WTC11 (cell line): ENCODE results near the gene IQSEC1. TPM values are rescaled to one million over a fixed set of nuclear protein-coding genes. Genes with fewer than 3 reads are reported as not detected.

ENCODE experiments used
- ATAC-seq: fragments of 200-7000 bp; cut with Tn5 transposase; 2 replicates; pipeline ENCODE4 v1.10.0; 2021; ENCODE audit warnings: mild to moderate bottlenecking, moderate library complexity
- CTCF ChIA-PET: fragments of 300-600 bp; sonication (Branson Sonifier 250); formaldehyde crosslinking; loops from one replicate; lab custom pipeline; 2021; ENCODE audit warnings: antibody characterized with exemption; lab: Charles Lee
- POLR2A ChIA-PET: fragments of 350-600 bp; sonication (Branson Sonifier 250); formaldehyde crosslinking; loops from one replicate; lab custom pipeline; 2021; ENCODE audit warnings: antibody characterized with exemption; lab: Charles Lee
- DNase-seq: peaks from one replicate; pipeline ENCODE4 v3.0.0; 2021; ENCODE audit warnings: low spot score
- H3K27ac Mint-ChIP-seq: 2 replicates; pipeline ENCODE4 v1.8.0; 2021; ENCODE audit warnings: mixed read lengths
- H3K27me3 Mint-ChIP-seq: 2 replicates; pipeline ENCODE4 v1.8.0; 2021; ENCODE audit warnings: low read depth, mild to moderate bottlenecking, moderate library complexity, mixed read lengths
- H3K36me3 Mint-ChIP-seq: 2 replicates; pipeline ENCODE4 v1.8.0; 2021; ENCODE audit warnings: mixed read lengths
- H3K4me1 Mint-ChIP-seq: 2 replicates; pipeline ENCODE4 v1.8.0; 2022; ENCODE audit warnings: mixed read lengths
- H3K4me3 Mint-ChIP-seq: 2 replicates; pipeline ENCODE4 v1.8.0; 2021; ENCODE audit warnings: mild to moderate bottlenecking, moderate library complexity, mixed read lengths
- H3K9me3 Mint-ChIP-seq: 2 replicates; pipeline ENCODE4 v1.8.0; 2021; ENCODE audit warnings: mixed read lengths
- FOXJ3 ChIP-seq: sonication (generic); formaldehyde crosslinking; IDR thresholded peaks from 2 replicates; pipeline ENCODE4 v1.9.0; 2021; ENCODE audit warnings: missing genetic modification reagents, mild to moderate bottlenecking, borderline replicate concordance
- GTF2I ChIP-seq: fragments of 250-450 bp; sonication (Bioruptor Pico); conservative IDR thresholded peaks from 2 replicates; pipeline ENCODE4 v1.4.0; 2021; ENCODE audit warnings: mild to moderate bottlenecking
- ZNF416 ChIP-seq: fragments of 250-450 bp; sonication (Bioruptor Pico); IDR thresholded peaks from 2 replicates; pipeline ENCODE4 v1.9.0; 2021; ENCODE audit warnings: mild to moderate bottlenecking, inconsistent platforms
- total RNA-seq: library from RNA; stranded (reverse); gene quantifications from 3 replicates; pipeline ENCODE4 v1.2.3, GENCODE V29; 2021
- TF ChIP-seq, protein P1 (sequence below): sonication (generic); formaldehyde crosslinking; IDR thresholded peaks from 2 replicates; pipeline ENCODE4 v1.8.0; 2023; ENCODE audit warnings: missing genetic modification reagents
- TF ChIP-seq, protein P2 (sequence below): fragments of 250-450 bp; sonication (Bioruptor Pico); IDR thresholded peaks from 2 replicates; pipeline ENCODE4 v1.9.0; 2021; ENCODE audit warnings: mild to moderate bottlenecking, borderline replicate concordance
- TF ChIP-seq, protein P3 (sequence below): sonication (generic); formaldehyde crosslinking; IDR thresholded peaks from 2 replicates; pipeline ENCODE4 v1.8.1; 2023; ENCODE audit warnings: mild to moderate bottlenecking, missing genetic modification reagents, borderline replicate concordance
- TF ChIP-seq, protein P4 (sequence below): fragments of 250-450 bp; sonication (Bioruptor Pico); conservative IDR thresholded peaks from 2 replicates; pipeline ENCODE4 v1.9.0; 2021; ENCODE audit warnings: mild to moderate bottlenecking
- TF ChIP-seq, protein P5 (sequence below): sonication (generic); formaldehyde crosslinking; conservative IDR thresholded peaks from 2 replicates; pipeline ENCODE4 v1.8.1; 2022; ENCODE audit warnings: mild to moderate bottlenecking, missing genetic modification reagents
- TF ChIP-seq, protein P6 (sequence below): sonication (generic); formaldehyde crosslinking; IDR thresholded peaks from 2 replicates; pipeline ENCODE4 v1.8.1; 2022; ENCODE audit warnings: missing genetic modification reagents, borderline replicate concordance
- TF ChIP-seq, protein P7 (sequence below): fragments of 250-450 bp; sonication (Bioruptor Pico); IDR thresholded peaks from 2 replicates; pipeline ENCODE4 v1.9.0; 2021; ENCODE audit warnings: mild to moderate bottlenecking

The IQSEC1 gene
- total RNA-seq, 1 experiment from 2014 or later, result 35.0 TPM

DNA sequence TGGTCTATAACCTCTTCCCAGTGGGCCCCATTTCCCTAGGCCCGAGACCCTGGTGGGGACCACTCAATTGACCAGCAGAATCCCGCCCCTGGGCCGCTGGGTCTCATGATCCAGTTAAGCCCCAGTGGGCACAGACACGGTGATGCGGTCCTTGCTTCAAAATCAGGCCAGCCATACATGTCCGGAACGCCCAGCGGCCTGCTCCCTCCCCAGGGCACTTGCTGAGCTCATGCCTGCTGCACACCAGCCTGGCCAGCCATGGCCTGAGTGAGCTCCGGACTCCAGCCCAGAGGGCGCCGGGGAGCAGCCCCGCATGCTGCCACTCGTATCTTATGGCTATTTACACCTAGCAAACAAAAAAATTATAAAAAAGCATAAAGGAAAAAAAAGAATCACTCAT is 34.4 kb upstream of the IQSEC1 start:
- DNase-seq, result peak; percentile 11
- H3K27ac Mint-ChIP-seq, result no peak overlapping the region
- no peaks in the 10 kb centered on the region for H3K36me3 Mint-ChIP-seq
- H3K4me3 Mint-ChIP-seq, result no peak overlapping the region
- no peaks in the 10 kb centered on the region for H3K27me3 Mint-ChIP-seq
- peak; percentile 51 for ATAC-seq
- CTCF ChIA-PET, result interaction anchor here (0.5 to 4.2 kb wide), 14 partner anchors 12 to 387 kb away, joined by 3 to 37 read pairs (median 3); no protein-coding TSS in a partner anchor
- H3K9me3 Mint-ChIP-seq, result peaks cover 6% of the 10 kb centered on the region
- POLR2A ChIA-PET, result no interaction called here
- H3K4me1 Mint-ChIP-seq, result peaks cover 13% of the 10 kb centered on the region
- TF ChIP-seq ZNF416 (CRISPR knock-in tag), result no peak
- TF ChIP-seq, protein P1, sequence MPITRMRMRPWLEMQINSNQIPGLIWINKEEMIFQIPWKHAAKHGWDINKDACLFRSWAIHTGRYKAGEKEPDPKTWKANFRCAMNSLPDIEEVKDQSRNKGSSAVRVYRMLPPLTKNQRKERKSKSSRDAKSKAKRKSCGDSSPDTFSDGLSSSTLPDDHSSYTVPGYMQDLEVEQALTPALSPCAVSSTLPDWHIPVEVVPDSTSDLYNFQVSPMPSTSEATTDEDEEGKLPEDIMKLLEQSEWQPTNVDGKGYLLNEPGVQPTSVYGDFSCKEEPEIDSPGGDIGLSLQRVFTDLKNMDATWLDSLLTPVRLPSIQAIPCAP (CRISPR knock-in tag), result no peak
- TF ChIP-seq, protein P2, sequence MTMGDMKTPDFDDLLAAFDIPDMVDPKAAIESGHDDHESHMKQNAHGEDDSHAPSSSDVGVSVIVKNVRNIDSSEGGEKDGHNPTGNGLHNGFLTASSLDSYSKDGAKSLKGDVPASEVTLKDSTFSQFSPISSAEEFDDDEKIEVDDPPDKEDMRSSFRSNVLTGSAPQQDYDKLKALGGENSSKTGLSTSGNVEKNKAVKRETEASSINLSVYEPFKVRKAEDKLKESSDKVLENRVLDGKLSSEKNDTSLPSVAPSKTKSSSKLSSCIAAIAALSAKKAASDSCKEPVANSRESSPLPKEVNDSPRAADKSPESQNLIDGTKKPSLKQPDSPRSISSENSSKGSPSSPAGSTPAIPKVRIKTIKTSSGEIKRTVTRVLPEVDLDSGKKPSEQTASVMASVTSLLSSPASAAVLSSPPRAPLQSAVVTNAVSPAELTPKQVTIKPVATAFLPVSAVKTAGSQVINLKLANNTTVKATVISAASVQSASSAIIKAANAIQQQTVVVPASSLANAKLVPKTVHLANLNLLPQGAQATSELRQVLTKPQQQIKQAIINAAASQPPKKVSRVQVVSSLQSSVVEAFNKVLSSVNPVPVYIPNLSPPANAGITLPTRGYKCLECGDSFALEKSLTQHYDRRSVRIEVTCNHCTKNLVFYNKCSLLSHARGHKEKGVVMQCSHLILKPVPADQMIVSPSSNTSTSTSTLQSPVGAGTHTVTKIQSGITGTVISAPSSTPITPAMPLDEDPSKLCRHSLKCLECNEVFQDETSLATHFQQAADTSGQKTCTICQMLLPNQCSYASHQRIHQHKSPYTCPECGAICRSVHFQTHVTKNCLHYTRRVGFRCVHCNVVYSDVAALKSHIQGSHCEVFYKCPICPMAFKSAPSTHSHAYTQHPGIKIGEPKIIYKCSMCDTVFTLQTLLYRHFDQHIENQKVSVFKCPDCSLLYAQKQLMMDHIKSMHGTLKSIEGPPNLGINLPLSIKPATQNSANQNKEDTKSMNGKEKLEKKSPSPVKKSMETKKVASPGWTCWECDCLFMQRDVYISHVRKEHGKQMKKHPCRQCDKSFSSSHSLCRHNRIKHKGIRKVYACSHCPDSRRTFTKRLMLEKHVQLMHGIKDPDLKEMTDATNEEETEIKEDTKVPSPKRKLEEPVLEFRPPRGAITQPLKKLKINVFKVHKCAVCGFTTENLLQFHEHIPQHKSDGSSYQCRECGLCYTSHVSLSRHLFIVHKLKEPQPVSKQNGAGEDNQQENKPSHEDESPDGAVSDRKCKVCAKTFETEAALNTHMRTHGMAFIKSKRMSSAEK, result no peak
- TF ChIP-seq, protein P3, sequence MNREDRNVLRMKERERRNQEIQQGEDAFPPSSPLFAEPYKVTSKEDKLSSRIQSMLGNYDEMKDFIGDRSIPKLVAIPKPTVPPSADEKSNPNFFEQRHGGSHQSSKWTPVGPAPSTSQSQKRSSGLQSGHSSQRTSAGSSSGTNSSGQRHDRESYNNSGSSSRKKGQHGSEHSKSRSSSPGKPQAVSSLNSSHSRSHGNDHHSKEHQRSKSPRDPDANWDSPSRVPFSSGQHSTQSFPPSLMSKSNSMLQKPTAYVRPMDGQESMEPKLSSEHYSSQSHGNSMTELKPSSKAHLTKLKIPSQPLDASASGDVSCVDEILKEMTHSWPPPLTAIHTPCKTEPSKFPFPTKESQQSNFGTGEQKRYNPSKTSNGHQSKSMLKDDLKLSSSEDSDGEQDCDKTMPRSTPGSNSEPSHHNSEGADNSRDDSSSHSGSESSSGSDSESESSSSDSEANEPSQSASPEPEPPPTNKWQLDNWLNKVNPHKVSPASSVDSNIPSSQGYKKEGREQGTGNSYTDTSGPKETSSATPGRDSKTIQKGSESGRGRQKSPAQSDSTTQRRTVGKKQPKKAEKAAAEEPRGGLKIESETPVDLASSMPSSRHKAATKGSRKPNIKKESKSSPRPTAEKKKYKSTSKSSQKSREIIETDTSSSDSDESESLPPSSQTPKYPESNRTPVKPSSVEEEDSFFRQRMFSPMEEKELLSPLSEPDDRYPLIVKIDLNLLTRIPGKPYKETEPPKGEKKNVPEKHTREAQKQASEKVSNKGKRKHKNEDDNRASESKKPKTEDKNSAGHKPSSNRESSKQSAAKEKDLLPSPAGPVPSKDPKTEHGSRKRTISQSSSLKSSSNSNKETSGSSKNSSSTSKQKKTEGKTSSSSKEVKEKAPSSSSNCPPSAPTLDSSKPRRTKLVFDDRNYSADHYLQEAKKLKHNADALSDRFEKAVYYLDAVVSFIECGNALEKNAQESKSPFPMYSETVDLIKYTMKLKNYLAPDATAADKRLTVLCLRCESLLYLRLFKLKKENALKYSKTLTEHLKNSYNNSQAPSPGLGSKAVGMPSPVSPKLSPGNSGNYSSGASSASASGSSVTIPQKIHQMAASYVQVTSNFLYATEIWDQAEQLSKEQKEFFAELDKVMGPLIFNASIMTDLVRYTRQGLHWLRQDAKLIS (CRISPR knock-in tag), result no peak
- TF ChIP-seq, protein P4, sequence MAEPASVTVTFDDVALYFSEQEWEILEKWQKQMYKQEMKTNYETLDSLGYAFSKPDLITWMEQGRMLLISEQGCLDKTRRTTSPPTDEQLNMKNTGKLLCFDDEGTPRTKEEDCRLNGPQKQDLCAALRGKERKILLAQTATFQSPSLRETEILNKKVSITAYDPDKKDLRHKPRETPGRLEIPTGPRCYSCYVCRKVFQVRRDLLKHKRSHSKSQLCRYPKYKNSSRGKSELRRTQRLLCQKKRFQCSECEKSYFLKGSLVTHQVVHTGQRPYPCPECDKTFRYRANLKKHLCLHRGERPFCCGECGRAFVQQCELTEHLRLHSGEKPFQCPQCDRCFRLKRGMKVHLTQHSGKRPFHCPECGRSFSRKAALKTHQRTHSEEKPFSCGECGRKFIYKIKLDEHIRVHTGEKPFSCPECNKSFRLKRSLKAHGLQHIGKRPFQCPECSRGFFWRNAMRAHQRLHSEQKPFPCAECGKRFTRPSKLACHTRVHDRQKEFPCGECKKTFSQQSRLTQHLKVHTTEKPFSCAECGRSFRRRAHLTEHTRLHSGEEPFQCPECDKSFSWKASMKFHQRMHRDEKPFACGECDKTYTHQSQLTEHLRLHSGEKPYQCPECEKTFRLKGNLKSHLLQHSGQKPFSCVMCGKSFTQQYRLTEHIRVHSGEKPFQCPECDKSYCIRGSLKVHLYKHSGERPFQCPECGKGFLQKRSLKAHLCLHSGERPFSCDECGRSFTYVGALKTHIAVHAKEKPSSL (CRISPR knock-in tag), result no peak
- no peak for TF ChIP-seq GTF2I (CRISPR knock-in tag)
- TF ChIP-seq, protein P5, sequence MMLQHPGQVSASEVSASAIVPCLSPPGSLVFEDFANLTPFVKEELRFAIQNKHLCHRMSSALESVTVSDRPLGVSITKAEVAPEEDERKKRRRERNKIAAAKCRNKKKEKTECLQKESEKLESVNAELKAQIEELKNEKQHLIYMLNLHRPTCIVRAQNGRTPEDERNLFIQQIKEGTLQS, result no peak
- TF ChIP-seq FOXJ3 (CRISPR knock-in tag), result no peak
- TF ChIP-seq, protein P6, sequence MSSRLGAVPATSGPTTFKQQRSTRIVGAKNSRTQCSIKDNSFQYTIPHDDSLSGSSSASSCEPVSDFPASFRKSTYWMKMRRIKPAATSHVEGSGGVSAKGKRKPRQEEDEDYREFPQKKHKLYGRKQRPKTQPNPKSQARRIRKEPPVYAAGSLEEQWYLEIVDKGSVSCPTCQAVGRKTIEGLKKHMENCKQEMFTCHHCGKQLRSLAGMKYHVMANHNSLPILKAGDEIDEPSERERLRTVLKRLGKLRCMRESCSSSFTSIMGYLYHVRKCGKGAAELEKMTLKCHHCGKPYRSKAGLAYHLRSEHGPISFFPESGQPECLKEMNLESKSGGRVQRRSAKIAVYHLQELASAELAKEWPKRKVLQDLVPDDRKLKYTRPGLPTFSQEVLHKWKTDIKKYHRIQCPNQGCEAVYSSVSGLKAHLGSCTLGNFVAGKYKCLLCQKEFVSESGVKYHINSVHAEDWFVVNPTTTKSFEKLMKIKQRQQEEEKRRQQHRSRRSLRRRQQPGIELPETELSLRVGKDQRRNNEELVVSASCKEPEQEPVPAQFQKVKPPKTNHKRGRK (CRISPR knock-in tag), result no peak
- TF ChIP-seq, protein P7, sequence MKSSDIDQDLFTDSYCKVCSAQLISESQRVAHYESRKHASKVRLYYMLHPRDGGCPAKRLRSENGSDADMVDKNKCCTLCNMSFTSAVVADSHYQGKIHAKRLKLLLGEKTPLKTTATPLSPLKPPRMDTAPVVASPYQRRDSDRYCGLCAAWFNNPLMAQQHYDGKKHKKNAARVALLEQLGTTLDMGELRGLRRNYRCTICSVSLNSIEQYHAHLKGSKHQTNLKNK (CRISPR knock-in tag), result no peak
